Inferior parietal cortex (tissue), 1 donor: ENCODE data around the gene FOXA2.
"Not testable (repeated sequence)": the region's sequence is repeated elsewhere in the genome, so short reads cannot be mapped to it uniquely, and the experiment has no call there.

Experiments
- DNase-seq: peaks from one replicate; pipeline ENCODE4 v3.0.0-alpha.2; 2016; ENCODE audit errors: extremely low spot score

FOXA2 gene

GRCh38 chr20:22567944-22568871 is 16.2 kb downstream of the FOXA2 start:
- DNase-seq = no peak

- no peak for DNase-seq
Measured at GRCh38 chr20:22566876-22567658, 17.3 kb downstream of the FOXA2 start.

GRCh38 chr20:22563062-22563965 is 21.1 kb downstream of the FOXA2 start:
- DNase-seq = no peak

- no peak for DNase-seq
Measured at GRCh38 chr20:22562620-22563019, 21.8 kb downstream of the FOXA2 start.

- no peak for DNase-seq
Measured at GRCh38 chr20:22561965-22562577, 22.3 kb downstream of the FOXA2 start.

- DNase-seq = no peak
Measured at GRCh38 chr20:22560817-22561216, 23.6 kb downstream of the FOXA2 start.

GRCh38 chr20:22559711-22560318 is 24.6 kb downstream of the FOXA2 start:
- no peak for DNase-seq

- DNase-seq = no peak
Measured at GRCh38 chr20:22557403-22558276, 26.7 kb downstream of the FOXA2 start.

- DNase-seq = no peak
Measured at GRCh38 chr20:22556565-22557056, 27.8 kb downstream of the FOXA2 start.

- no peak for DNase-seq
Measured at GRCh38 chr20:22555791-22556564, 28.4 kb downstream of the FOXA2 start.

- no peak for DNase-seq
Measured at GRCh38 chr20:22554391-22554790, 30.0 kb downstream of the FOXA2 start.

- not testable (repeated sequence) for DNase-seq
Measured at GRCh38 chr20:22550514-22550913, 33.9 kb downstream of the FOXA2 start.

GRCh38 chr20:22548040-22548439 is 36.3 kb downstream of the FOXA2 start:
- no peak for DNase-seq

GRCh38 chr20:22546344-22546743 is 38.0 kb downstream of the FOXA2 start:
- DNase-seq = no peak

GRCh38 chr20:22545045-22545444 is 39.3 kb downstream of the FOXA2 start:
- DNase-seq = no peak

GRCh38 chr20:22544462-22544861 is 39.9 kb downstream of the FOXA2 start:
- DNase-seq = no peak

GRCh38 chr20:22542427-22542826 is 41.9 kb downstream of the FOXA2 start:
- no peak for DNase-seq

- no peak for DNase-seq
Measured at GRCh38 chr20:22540832-22541231, 43.5 kb downstream of the FOXA2 start.
